HG03060 (cell line): ENCODE data around the gene MAP3K19.
"Not testable (repeated sequence)": the region's sequence is repeated elsewhere in the genome, so short reads cannot be mapped to it uniquely, and the experiment has no call there.

Experiments
- ATAC-seq: cut with Tn5 transposase; IDR thresholded peaks from one replicate; pipeline ENCODE4 v1.9.1; 2021; ENCODE audit warnings: low read depth, moderate number of reproducible peaks; ENCODE audit not compliant: unreplicated experiment

Gene MAP3K19, protein sequence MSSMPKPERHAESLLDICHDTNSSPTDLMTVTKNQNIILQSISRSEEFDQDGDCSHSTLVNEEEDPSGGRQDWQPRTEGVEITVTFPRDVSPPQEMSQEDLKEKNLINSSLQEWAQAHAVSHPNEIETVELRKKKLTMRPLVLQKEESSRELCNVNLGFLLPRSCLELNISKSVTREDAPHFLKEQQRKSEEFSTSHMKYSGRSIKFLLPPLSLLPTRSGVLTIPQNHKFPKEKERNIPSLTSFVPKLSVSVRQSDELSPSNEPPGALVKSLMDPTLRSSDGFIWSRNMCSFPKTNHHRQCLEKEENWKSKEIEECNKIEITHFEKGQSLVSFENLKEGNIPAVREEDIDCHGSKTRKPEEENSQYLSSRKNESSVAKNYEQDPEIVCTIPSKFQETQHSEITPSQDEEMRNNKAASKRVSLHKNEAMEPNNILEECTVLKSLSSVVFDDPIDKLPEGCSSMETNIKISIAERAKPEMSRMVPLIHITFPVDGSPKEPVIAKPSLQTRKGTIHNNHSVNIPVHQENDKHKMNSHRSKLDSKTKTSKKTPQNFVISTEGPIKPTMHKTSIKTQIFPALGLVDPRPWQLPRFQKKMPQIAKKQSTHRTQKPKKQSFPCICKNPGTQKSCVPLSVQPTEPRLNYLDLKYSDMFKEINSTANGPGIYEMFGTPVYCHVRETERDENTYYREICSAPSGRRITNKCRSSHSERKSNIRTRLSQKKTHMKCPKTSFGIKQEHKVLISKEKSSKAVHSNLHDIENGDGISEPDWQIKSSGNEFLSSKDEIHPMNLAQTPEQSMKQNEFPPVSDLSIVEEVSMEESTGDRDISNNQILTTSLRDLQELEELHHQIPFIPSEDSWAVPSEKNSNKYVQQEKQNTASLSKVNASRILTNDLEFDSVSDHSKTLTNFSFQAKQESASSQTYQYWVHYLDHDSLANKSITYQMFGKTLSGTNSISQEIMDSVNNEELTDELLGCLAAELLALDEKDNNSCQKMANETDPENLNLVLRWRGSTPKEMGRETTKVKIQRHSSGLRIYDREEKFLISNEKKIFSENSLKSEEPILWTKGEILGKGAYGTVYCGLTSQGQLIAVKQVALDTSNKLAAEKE (N-terminal part only)

DNA sequence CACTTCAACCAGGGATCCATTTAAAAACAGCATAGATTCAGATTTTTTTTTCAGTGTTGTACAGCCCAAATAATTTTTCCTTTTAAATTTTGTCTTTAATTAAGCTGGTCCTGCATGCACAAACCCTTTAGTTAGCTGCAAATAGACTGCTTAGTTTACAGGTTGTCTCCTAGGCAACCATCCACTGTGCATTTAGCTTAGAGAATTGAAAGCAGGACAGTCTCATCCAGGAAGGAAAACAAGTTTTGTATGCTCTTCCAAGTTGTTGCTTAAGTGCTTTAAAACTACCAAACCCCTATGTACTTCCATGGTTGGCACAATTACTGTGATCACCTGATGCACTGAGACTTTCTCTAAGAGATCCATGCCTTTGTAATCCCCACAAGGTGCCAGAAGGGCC lies at the start of gene MAP3K19:
Gene MAP3K19, minus strand, starts transcription at position 148 of the 400 bp plus-strand sequence. CDS start 22,800 bp downstream, outside the sequence.
- ATAC-seq, result no peak

DNA sequence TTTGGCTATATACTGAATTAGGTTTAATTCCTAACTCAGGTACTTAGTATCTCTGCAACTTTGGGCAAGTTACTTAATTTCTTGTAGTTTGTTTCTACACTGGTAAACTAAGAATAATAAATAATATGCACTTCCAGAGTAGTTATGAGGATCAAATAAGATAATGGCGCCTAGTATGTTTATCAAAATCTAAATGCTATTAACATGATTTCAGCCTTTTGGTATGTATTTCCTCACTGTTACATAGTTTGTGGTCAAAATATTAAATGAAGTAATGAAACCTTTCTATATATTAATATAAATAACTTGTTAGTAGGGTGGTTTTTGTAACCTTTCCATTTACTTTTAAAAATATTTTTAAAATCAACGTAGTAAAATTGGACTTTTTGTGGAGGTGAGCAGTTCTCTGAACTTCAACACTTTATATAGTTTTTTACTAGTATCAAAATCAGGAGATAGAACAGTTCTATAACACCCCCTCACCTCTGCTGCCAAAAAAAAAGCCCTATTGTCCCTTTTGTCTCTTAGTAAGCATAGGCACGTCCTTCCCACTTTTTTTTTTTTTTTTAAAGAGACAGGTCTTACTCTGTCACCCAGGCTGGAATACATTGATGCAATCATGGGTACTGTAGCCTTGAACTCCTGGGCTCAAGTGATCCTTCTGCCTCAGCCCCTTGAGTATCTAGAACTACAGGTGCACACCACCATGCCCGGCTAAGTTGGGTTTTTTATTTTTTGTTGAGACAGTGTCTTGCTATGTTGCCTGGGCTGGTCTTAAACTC lies 49.6 kb upstream of the MAP3K19 start:
- ATAC-seq, result no peak

DNA sequence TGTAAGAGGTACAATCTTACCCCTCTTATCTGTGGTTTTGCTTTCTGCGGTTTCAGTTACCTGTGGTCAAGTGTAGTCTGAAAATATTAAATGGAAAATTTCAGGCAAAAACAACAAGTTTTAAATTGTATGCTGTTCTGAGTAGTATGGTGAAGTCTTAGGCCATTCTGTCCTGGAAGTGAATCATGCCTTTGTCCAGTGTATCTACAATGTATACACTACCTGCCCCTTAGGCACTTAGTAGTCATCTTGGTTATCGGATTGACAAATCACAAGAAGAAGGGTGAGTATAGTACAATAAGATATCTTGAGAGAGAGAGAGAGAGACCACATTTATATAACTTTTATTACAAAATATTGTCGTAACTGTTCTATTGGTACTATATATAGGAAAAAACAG lies 48.3 kb upstream of the MAP3K19 start:
- no peak for ATAC-seq

DNA sequence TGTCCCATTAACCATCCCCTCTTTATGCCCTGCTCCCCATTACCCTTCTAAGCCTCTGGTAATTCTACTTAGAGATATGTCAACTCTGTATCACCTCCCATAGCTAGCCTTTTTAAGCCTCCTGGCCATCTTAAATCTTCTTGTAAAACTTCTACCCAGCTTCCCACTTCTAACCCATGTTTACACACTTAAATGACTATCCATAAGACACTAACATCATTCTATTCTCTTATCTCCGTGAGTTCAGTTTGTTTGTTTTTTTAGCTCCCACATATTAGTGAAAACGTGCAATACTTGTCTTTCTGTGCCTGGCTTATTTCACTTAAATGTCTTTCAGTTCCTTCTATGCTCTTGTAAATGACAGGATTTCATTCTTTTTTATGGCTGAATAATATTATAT lies 47.3 kb upstream of the MAP3K19 start:
- ATAC-seq, result no peak

DNA sequence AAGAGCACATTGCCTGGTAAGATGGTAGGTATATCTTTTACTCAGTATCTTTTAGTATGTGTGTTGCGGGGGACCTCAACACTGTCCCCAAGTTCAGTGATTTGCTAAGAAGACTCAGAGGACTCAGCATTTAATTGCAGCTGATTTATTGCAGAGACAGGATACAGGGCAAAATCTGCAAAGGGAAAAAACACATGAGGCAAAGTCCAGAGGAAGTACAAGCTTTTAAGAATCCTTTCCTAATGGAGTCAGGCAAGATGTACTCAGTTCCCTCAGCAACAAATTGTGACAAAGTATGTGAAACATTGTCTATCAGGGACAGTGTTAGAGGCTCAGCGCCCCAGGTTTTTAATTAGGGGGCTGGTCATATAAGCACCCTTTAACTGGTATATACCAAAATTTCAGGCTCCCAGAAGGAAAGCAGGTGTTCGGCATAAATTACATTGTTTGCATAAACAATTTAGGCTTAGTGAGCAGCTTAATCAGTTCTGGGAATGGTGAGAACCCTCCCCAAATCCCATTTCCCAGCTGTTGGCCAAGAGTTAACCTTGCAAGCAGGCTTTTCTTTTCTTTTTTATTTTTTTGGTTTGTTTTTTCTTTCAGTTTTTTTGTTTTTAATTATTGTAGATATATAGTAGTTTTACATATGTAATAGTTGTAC lies 46.6 kb upstream of the MAP3K19 start:
- ATAC-seq, result no peak

DNA sequence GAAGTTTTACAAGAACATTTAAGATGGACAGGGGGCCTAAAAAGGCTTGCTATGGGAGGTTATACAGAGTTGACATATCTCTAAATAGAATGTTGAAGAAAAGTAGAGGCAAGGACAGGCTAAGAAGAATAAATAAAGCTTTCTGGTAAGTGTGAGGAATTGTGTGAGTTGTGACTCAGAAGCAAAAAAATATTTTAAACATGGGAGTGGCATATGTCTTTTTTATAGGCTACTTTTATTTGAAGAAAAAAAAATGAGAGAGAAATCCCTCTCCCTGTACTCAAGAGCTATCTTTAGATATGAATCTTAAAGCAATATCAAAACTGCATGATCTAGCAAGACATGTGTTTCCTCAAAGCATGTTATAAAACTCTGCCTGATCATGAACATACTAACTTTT lies 45.9 kb upstream of the MAP3K19 start:
- ATAC-seq, result no peak

DNA sequence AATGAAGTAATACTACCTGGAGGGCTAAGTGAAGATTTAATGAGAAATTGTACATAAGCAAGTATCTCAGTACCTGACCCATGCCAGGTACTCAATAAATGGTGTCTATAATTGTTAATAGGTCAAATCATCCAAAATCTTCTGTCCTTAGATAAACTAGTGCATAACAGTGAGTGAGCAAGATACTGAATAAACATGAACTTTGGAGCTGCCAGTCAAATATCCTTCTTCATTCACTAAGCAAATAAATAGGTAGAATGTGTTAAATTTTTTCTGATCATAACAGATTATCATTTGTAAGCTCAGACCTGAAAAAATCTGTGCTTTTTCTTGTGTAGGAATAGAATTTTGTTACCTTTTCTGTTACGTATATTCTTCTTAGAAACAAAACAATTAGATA lies 44.4 kb upstream of the MAP3K19 start:
- ATAC-seq, result no peak

DNA sequence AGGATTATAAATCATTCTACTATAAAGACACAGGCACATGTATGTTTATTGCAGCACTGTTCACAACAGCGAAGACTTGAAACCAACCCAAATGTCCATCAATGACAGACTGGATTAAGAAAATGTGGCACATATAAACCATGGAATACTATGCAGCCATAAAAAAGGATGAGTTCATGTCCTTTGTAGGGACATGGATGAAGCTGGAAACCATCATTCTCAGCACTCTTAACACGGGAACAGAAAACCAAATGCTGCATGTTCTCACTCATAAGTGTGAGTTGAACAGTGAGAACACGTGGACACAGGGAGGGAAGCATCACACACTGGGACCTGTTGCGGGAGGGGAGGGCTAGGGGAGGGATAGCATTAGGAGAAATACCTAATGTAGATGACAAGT lies 42.4 kb upstream of the MAP3K19 start:
- ATAC-seq, result not testable (repeated sequence)

DNA sequence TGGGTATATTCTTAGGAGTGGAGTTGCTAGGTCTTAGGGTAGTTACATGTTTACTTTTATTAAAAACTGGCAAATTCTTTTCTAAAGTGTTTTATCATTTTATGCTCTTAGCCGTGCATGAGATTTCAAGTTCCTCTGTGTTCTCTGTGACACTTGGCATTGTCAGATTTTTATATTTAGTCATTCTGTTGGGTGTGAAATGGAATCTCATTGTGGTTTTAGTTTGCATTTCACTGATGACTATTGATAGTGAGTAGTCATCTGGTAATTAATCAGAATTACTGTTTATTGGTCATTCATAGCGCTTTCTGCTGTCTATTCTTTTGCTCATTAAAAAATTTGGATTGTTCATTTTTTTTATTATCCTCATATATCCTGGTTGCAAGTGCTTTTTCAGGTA lies 39.0 kb upstream of the MAP3K19 start:
- ATAC-seq, result no peak

DNA sequence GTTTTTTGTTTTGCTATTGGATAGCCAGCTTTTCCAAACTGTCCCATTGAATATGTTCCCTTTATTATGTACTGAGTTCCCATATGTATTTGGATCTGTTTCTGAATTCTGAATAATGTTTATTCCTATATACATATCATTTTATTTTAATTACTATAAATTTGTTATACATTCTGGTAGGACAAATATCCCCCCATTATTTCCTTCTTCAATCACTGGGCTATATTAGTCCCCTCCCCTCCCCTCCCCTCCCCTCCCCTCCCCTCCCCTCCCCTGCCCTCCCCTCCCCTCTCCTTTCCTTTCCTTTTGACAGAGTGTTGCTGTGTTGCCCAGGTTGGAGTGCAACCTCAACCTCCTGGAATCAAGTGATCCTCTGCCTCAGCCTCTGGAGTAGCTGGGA lies 31.2 kb upstream of the MAP3K19 start:
- ATAC-seq, result no peak

DNA sequence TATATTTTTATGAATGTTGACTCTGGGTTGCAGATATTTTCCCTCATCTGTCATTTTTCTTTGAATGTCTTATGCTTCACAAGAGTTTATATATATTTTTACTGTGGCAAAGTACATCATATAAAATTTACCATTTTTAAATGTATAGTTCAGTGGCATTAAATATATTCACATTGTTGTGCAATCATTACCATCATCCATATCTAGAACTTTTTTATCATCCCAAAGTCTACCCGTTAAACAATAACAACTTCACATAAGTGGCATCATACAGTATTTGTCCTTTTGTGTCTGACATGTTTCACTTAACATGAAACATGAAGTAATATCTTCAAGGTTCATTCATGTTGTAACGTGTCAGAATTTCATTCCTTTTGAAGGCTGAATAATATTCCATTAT lies 29.3 kb upstream of the MAP3K19 start:
- ATAC-seq, result no peak

DNA sequence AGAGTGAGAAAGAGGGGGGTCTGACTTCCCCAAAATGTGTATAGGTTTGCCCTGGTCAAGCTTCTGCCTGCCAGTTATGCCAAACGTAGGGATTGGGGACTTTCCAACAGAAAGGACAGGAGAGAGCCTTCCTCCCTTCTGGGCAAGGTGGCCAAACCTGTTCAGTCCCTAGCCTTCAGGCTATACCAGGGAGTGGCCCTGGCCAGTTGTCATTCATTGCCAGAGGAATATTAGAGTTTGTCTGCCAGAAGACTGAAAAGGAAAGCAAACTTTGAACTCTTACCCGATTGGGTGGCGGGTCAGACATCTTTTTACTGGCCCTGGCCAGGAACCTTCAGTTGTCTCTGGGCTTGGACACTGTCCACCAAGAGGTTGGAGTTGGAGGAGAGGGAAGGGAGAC lies 27.0 kb upstream of the MAP3K19 start:
- no peak for ATAC-seq

DNA sequence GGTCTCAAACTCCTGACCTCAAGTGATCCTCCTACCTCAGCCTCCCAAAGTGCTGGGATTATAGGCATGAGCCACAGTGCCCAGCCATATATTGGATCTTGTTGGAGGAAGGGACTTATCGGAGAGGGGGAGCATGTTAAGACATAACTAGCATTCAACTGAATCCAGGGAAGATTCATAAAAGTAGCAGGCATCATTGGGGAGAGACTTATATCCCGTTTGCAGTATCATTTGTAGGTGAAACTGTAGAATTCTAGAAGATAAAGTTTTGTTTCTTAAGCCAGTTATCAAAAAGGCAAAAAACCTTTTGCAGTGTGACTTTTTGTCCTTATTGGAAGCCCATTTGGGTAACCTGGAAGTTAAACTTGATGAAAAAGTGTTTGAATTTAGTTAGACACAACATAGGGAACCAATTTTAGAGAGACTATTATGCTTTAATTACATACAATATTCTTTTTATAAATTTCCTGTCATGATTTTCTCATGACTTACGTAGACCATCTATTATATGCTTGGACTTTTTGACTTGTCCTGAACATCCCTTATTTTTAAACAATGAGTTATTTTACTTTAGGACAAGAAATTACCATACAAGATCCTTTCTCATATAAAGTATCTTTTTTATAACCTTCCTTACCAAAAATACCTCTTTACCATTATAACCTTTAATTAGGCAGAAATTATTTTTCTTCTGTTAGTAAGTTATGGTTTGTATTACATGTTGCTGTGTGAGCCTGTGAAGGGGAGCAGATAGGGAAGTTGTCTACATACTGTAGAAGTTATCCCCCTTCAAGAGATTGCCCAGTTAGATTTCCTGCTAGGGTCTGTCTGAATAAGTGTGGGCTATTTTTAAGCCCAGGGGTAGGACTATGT lies 25.1 kb upstream of the MAP3K19 start:
- no peak for ATAC-seq

DNA sequence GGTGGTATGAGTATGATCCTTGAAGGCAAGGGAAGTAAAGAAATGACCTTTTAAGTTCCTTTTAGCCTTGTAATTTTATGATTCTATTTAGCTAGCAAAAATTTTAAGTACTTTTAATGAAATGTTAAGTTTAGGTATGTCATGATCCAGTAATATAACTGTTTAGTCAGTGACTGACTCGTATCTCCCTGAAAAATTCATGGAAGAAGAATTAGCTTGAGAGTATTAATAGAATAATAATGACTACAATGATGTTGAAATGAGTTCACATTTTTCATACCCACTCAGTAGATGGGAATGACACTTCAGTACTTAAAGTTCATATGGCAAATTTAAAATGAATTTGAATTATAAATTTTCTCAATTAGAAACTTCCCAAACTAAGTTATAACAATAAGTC lies 19.5 kb upstream of the MAP3K19 start:
- no peak for ATAC-seq

DNA sequence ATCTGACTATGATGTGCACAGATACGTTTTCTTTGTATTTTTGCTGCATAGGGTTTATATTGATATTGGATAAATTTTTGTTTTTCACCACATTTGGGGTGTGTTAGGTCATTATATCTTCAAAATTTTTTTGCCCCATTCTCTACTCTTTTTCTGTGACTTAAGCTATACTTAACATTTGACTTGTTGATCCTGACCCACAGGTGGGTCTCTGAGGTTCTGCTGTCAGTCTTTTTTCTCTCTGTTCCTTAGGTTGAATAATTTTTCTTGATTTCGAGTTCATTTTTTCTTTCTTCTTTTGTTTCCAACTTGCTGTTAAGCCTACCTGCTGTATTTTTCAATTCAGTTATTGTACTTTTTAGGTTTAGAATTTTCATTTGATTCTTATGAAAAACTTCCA lies 16.9 kb upstream of the MAP3K19 start:
- no peak for ATAC-seq

DNA sequence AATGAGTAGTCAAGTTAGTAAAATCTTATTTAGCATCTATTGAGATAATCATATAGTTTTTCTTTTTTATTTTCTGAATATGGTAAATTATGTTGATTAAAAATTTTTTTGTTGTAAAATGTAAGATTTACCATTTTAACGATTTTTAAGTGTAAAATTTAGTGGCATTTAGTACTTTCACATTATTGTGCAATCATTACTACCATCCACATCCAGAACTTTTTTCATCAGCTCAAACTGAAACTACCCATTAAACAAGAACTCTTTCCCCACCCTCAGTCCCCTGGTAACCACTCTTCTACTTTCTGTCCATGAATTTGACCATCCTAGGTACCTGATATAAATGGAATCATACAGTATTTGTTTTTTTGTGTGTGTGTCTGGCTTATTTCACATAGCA lies 16.0 kb upstream of the MAP3K19 start:
- no peak for ATAC-seq

DNA sequence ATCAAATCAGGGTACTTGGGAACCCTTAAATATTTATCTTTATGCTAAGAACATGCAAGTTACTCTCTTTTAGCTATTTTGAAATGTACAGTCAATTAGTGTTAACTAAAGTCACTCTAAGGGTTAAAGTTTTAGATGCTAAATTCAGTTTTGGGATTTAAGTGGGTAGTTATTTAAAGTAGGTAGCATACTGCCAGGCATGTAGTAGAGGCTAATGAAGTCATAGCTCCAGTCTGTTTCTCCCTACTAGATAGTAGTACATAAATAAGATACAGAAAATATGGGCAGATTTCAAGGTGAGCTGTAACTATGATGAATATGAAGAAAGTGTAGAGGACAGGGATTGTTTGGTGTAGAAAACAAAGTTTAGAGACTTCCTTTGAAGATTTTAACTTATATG lies 12.3 kb upstream of the MAP3K19 start:
- no peak for ATAC-seq

DNA sequence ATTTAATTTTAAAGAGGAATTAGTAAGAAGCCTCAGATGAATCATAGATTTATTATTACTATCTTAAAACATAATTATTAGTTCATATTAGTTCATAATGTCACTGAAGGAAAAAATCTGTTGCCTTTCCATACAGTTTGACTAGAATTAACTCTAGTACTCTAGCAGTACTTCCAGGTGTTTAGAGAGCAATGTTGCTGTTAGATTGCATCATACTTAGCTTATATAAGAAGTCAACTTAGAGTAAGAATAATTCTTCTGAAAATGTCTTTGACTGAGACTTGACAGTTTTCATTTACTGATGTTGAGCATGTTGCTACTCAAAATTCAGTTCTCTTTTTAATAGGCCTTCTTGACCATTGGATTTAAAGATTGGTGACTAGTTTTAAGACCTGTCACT lies 9.5 kb upstream of the MAP3K19 start:
- no peak for ATAC-seq

DNA sequence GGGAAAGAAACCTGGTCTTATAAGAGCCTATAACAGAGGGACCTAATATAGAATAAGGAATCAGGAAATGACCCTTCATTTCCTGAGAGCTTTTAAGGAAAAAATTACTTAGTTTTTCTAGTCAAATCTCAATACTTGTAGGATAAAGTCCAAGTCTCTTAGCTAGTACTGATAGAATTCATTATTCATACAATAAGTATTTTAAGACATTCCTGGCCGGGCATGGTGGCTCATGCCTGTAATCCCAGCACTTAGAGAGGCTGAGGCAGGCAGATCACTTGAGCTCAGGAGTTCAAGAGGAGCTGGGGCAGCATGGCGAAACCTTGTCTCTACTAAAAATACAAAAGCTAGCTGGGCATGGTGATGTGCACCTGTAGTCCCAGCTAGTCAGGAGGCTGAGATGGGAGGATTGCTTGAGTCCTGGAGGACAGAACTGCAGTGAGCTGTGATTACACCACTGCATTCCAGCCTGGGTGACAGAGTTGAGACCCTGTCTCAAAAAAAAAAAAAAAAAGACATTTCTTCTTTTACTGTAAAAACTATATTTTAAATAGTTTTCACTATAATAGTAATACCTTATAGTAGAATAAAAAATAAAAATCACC lies 8.0 kb upstream of the MAP3K19 start:
- no peak for ATAC-seq
